ENCODE results near the gene OR5I1. TPM values are rescaled to one million over a fixed set of nuclear protein-coding genes. Genes with fewer than 3 reads are reported as not detected.

Gene OR5I1
- total RNA-seq, 4 donors from 2014 or later = not detected

GRCh38 chr11:55956521-55956920, 20.3 kb upstream of the OR5I1 start:
- no peaks in the 10 kb centered on the region for H3K9me3 ChIP-seq
- H3K36me3 ChIP-seq = no peaks in the 10 kb centered on the region
- H3K4me3 ChIP-seq = no peak overlapping the region
- intact Hi-C loops (cut with DNase I) = no loop called here
- WGBS, 2 donors = 34 to 46% methylated on average over 4 of the region's 4 CpGs
- H3K27me3 ChIP-seq = no peaks in the 10 kb centered on the region
- no peak overlapping the region for H3K27ac ChIP-seq
- H3K4me1 ChIP-seq = no peaks in the 10 kb centered on the region
- no peak for TF ChIP-seq POLR2A (IDR thresholded peaks at IDR 0.05)
- no peak for DNase-seq

GRCh38 chr11:55949330-55949729, 13.1 kb upstream of the OR5I1 start:
- intact Hi-C loops (cut with DNase I) = no loop called here
- Histone ChIP-seq H3K9me3 (no peaks in the 10 kb centered on the region), H3K4me3 (no peak overlapping the region), H3K27ac (no peak overlapping the region), H3K36me3 (no peaks in the 10 kb centered on the region), H3K27me3 (no peaks in the 10 kb centered on the region), H3K4me1 (no peaks in the 10 kb centered on the region)
- DNase-seq = no peak
- WGBS, 2 donors = 54 to 63% methylated on average over 3 to 4 of the region's 4 CpGs
- TF ChIP-seq POLR2A (IDR thresholded peaks at IDR 0.05) = no peak
- TF ChIP-seq CTCF (IDR thresholded peaks at IDR 0.05) = no peak

GRCh38 chr11:55942785-55943392, 6.7 kb upstream of the OR5I1 start:
- no peaks in the 10 kb centered on the region for H3K27me3 ChIP-seq
- H3K4me3 ChIP-seq = no peak overlapping the region
- H3K36me3 ChIP-seq = no peaks in the 10 kb centered on the region
- TF ChIP-seq POLR2A (IDR thresholded peaks at IDR 0.05) = no peak
- TF ChIP-seq CTCF (IDR thresholded peaks at IDR 0.05) = peak in 2 of 6 experiments; percentile 15 to 41
- 2 to 3% methylated on average over 3 of the region's 3 CpGs for WGBS, 2 donors
- H3K4me1 ChIP-seq = no peaks in the 10 kb centered on the region
- no peaks in the 10 kb centered on the region for H3K9me3 ChIP-seq
- no peak for DNase-seq
- no peak overlapping the region for H3K27ac ChIP-seq
- intact Hi-C loops (cut with DNase I) = no loop called here

- intact Hi-C loops (cut with DNase I) = no loop called here
- no peaks in the 10 kb centered on the region for H3K27me3 ChIP-seq
- H3K27ac ChIP-seq = no peak overlapping the region
- 75 to 80% methylated on average over 3 to 5 of the region's 5 CpGs for WGBS, 2 donors
- no peak for TF ChIP-seq POLR2A (IDR thresholded peaks at IDR 0.05)
- TF ChIP-seq CTCF (IDR thresholded peaks at IDR 0.05) = no peak
- H3K9me3 ChIP-seq = no peaks in the 10 kb centered on the region
- no peak overlapping the region for H3K4me3 ChIP-seq
- H3K36me3 ChIP-seq = no peaks in the 10 kb centered on the region
- H3K4me1 ChIP-seq = no peaks in the 10 kb centered on the region
- DNase-seq = no peak
These were observed 15.7 kb downstream of the OR5I1 start for GRCh38 chr11:55920537-55920936.

- no peak for DNase-seq
- H3K4me1 ChIP-seq = no peaks in the 10 kb centered on the region
- H3K27ac ChIP-seq = no peak within 1 kb of the TSS
- intact Hi-C loops (cut with DNase I) = no loop called here
- H3K36me3 ChIP-seq = no peaks in the 10 kb centered on the region
- H3K27me3 ChIP-seq = no peaks in the 10 kb centered on the region
- no peak for TF ChIP-seq POLR2A (IDR thresholded peaks at IDR 0.05)
- TF ChIP-seq CTCF (IDR thresholded peaks at IDR 0.05) = no peak
- H3K4me3 ChIP-seq = no peak within 1 kb of the TSS
- H3K9me3 ChIP-seq = peaks cover 0 to 4% (median 0%) of the 10 kb centered on the region in 3 donors
- WGBS, 2 donors = 52 to 70% methylated on average over 1 of the region's 1 CpG
These were observed 21.7 kb downstream of the OR5I1 start, which contains the start of gene OR5W2 for GRCh38 chr11:55914482-55914881. OR5W2 (minus strand) TSS chr11:55914582; CDS start chr11:55914582, 0 bp downstream.

- intact Hi-C loops (cut with DNase I) = no loop called here
- Histone ChIP-seq H3K27ac (no peak overlapping the region), H3K9me3 (no peaks in the 10 kb centered on the region), H3K4me1 (no peaks in the 10 kb centered on the region), H3K36me3 (no peaks in the 10 kb centered on the region), H3K27me3 (no peaks in the 10 kb centered on the region), H3K4me3 (no peak overlapping the region)
- 5 to 8% methylated on average over 2 of the region's 2 CpGs for WGBS, 2 donors
- DNase-seq = no peak
- TF ChIP-seq CTCF (IDR thresholded peaks at IDR 0.05) (no peak), POLR2A (IDR thresholded peaks at IDR 0.05) (no peak)
These were observed 33.9 kb downstream of the OR5I1 start for GRCh38 chr11:55902308-55902707.
